ENCODE measurements around the gene NSD1. TPM values are rescaled to one million over a fixed set of nuclear protein-coding genes. Genes with fewer than 3 reads are reported as not detected.

NSD1 gene
- total and polyA plus RNA-seq, 10 of the 15 experiments (the other 5 are each of a cell fraction or from before 2014, with no cell fraction given), result 7.0 to 57.9 (median 30.4) TPM

- Histone ChIP-seq H3K9ac (ENCODE audit: control insufficient read depth, insufficient read depth, low read length) (no peak overlapping the region), H3K27ac (ENCODE audit: control insufficient read depth, insufficient read depth) (no peak overlapping the region), H3K79me2 (ENCODE audit: control insufficient read depth, insufficient read depth, low read length) (no peaks in the 10 kb centered on the region), H2AFZ (ENCODE audit: control insufficient read depth, low read depth, low read length) (no peak overlapping the region), H3K27me3 (replicated peaks in 1 of 2; ENCODE audit: control insufficient read depth in 2 of 2, insufficient read depth in 2 of 2, low read length in 1 of 2) (no peaks in the 10 kb centered on the region; a peak in 1 of 4 replicates), H3K4me1 (ENCODE audit: control insufficient read depth, insufficient read depth, low read length) (no peaks in the 10 kb centered on the region), H3K36me3 (ENCODE audit: control insufficient read depth in 2 of 2, insufficient read depth in 2 of 2, low read length in 1 of 2) (no peaks in the 10 kb centered on the region), H4K20me1 (ENCODE audit: control insufficient read depth, insufficient read depth) (no peaks in the 10 kb centered on the region), H3K9me3 (replicated peaks; ENCODE audit: control insufficient read depth, insufficient read depth, low read length) (no peaks in the 10 kb centered on the region), H3K4me3 (no peak overlapping the region), H3K4me2 (ENCODE audit: control insufficient read depth, insufficient read depth) (no peak overlapping the region)
- ATAC-seq (no peak; the same call in 2 of the 3 replicates), DNase-seq (ENCODE audit: low read depth, low spot score) (no peak), FAIRE-seq (no peak)
- no peak for TF ChIP-seq RBBP5 (conservative IDR thresholded peaks at IDR 0.05)
- TF ChIP-seq TARDBP (IDR thresholded peaks at IDR 0.05; ENCODE audit: borderline replicate concordance), result no peak
- no peak for TF ChIP-seq POLR2A (IDR thresholded peaks at IDR 0.05; ENCODE audit: low read depth, low read length)
- no peak for TF ChIP-seq KDM1A (IDR thresholded peaks at IDR 0.05; ENCODE audit: borderline replicate concordance)
- 22% methylated on average over 6 of the region's 6 CpGs for WGBS (ENCODE audit: insufficient coverage, insufficient replicate concordance, low lambda C conversion rate, missing lambda C conversion rate)
- POLR2A ChIA-PET, result interaction anchor here (0.6 kb wide), 1 partner anchor 98 kb away, joined by 3 read pairs; no protein-coding TSS in a partner anchor
- no TSS peak for BruUV-seq (replicated peaks)
- in situ Hi-C loops (cut with MboI) (no loop called here), intact Hi-C loops (cut with micrococcal nuclease; ENCODE audit: unreplicated experiment) (no loop called here)
- CTCF ChIA-PET, result interaction anchor here (1.3 to 1.8 kb wide), 2 partner anchors 14 to 437 kb away, joined by 4 to 7 read pairs; no protein-coding TSS in a partner anchor
- SMC1A ChIA-PET (ENCODE audit: uncharacterized antibody, unreplicated experiment), result no interaction called here
- RAD21 ChIA-PET (ENCODE audit: unreplicated experiment), result interaction anchor here (1.1 kb wide), 1 partner anchor 437 kb away, joined by 4 read pairs; no protein-coding TSS in a partner anchor
Measured at GRCh38 chr5:177098120-177098469, 35.5 kb upstream of the NSD1 start.

GRCh38 chr5:177098470-177099141, 35.0 kb upstream of the NSD1 start:
- H3K4me3 ChIP-seq, result no peak overlapping the region
- ChIA-PET SMC1A (ENCODE audit: uncharacterized antibody, unreplicated experiment) (no interaction called here), CTCF (interaction anchor here (1.3 to 1.8 kb wide), 2 partner anchors 14 to 438 kb away, joined by 4 to 7 read pairs; no protein-coding TSS in a partner anchor), POLR2A (no interaction called here), RAD21 (ENCODE audit: unreplicated experiment) (interaction anchor here (1.1 kb wide), 1 partner anchor 438 kb away, joined by 4 read pairs; no protein-coding TSS in a partner anchor)
- ATAC-seq (no peak; the same call in 1 of the 3 replicates), DNase-seq (ENCODE audit: low read depth, low spot score) (no peak), FAIRE-seq (no peak)
- H3K9ac ChIP-seq (ENCODE audit: control insufficient read depth, insufficient read depth, low read length), result no peak overlapping the region
- H4K20me1 ChIP-seq (ENCODE audit: control insufficient read depth, insufficient read depth), result no peaks in the 10 kb centered on the region
- no peak overlapping the region for H2AFZ ChIP-seq (ENCODE audit: control insufficient read depth, low read depth, low read length)
- no TSS peak for BruUV-seq (replicated peaks)
- WGBS (ENCODE audit: insufficient coverage, insufficient replicate concordance, low lambda C conversion rate, missing lambda C conversion rate), result 40% methylated on average over 16 of the region's 18 CpGs
- no peaks in the 10 kb centered on the region for H3K9me3 ChIP-seq (replicated peaks; ENCODE audit: control insufficient read depth, insufficient read depth, low read length)
- no peaks in the 10 kb centered on the region for H3K79me2 ChIP-seq (ENCODE audit: control insufficient read depth, insufficient read depth, low read length)
- H3K4me1 ChIP-seq (ENCODE audit: control insufficient read depth, insufficient read depth, low read length), result no peaks in the 10 kb centered on the region
- in situ Hi-C loops (cut with MboI) (no loop called here), intact Hi-C loops (cut with micrococcal nuclease; ENCODE audit: unreplicated experiment) (no loop called here)
- H3K27me3 ChIP-seq (replicated peaks in 1 of 2; ENCODE audit: control insufficient read depth in 2 of 2, insufficient read depth in 2 of 2, low read length in 1 of 2), result no peaks in the 10 kb centered on the region; a peak in 1 of 4 replicates
- H3K36me3 ChIP-seq (ENCODE audit: control insufficient read depth in 2 of 2, insufficient read depth in 2 of 2, low read length in 1 of 2), result no peaks in the 10 kb centered on the region
- H3K27ac ChIP-seq (ENCODE audit: control insufficient read depth, insufficient read depth), result no peak overlapping the region
- H3K4me2 ChIP-seq (ENCODE audit: control insufficient read depth, insufficient read depth), result no peak overlapping the region
- TF ChIP-seq CBX5 (IDR thresholded peaks at IDR 0.05; ENCODE audit: low read depth), result no peak
- TF ChIP-seq PAX5 (IDR thresholded peaks at IDR 0.05; ENCODE audit: borderline replicate concordance, low read depth, low read length), result no peak
- no peak for TF ChIP-seq SREBF1 (IDR thresholded peaks at IDR 0.05; ENCODE audit: low read length)
- no peak for TF ChIP-seq FOXM1 (IDR thresholded peaks at IDR 0.05; ENCODE audit: low read depth, low read length)
- TF ChIP-seq CREM (IDR thresholded peaks at IDR 0.05; ENCODE audit: low read depth), result no peak
- TF ChIP-seq EP300 (IDR thresholded peaks at IDR 0.05; ENCODE audit: borderline replicate concordance in 1 of 2, control insufficient read depth in 1 of 2, low read depth in 2 of 2, low read length in 2 of 2), result no peak
- no peak for TF ChIP-seq NRF1 (conservative IDR thresholded peaks at IDR 0.05; ENCODE audit: low read depth, low read length)
- TF ChIP-seq IRF3 (IDR thresholded peaks at IDR 0.05), result no peak
- TF ChIP-seq NFIC (IDR thresholded peaks at IDR 0.05; ENCODE audit: low read depth, low read length), result no peak
- no peak for TF ChIP-seq ZNF274 (IDR thresholded peaks at IDR 0.05; ENCODE audit: insufficient read depth, insufficient read length)
- TF ChIP-seq E2F8 (IDR thresholded peaks at IDR 0.05; ENCODE audit: low read depth, partially characterized antibody), result no peak
